Gastrocnemius medialis (tissue), 4 donors: Measurements from ENCODE around the gene ASB1.

Source experiments
- CTCF ChIP-seq, 5 experiments: fragments of 450-650 bp in 3 of 5; fragments of 200-600 bp in 2 of 5; sonication (generic) in 2 of 5; IDR thresholded peaks in 4 of 5; conservative IDR thresholded peaks in 1 of 5; 1 replicate in 4 of 5; 2 replicates in 1 of 5; pipeline ENCODE4 v1.5.1; 2016 to 2019; ENCODE audit warnings: antibody characterized with exemption in 5 of 5, mild to moderate bottlenecking in 3 of 5, moderate library complexity in 3 of 5
- POLR2A ChIP-seq, 2 donors: fragments of 450-650 bp; IDR thresholded peaks; one replicate each; pipeline ENCODE4 v1.6.1; 2017; ENCODE audit warnings: antibody characterized with exemption in 2 of 2, mild to moderate bottlenecking in 2 of 2, moderate library complexity in 2 of 2

GRCh38 chr2:238383135-238383534 is 43.6 kb upstream of the ASB1 start:
- TF ChIP-seq POLR2A (IDR thresholded peaks at IDR 0.05) (no peak), CTCF (IDR thresholded peaks at IDR 0.05 in 4 of 5, conservative IDR thresholded peaks at IDR 0.05 in 1 of 5) (no peak)
